Skeletal muscle tissue (tissue), 4 donors: ENCODE data around the gene ELP1. TPM values are rescaled to one million over a fixed set of nuclear protein-coding genes. Genes with fewer than 3 reads are reported as not detected.
"Not testable (repeated sequence)": the region's sequence is repeated elsewhere in the genome, so short reads cannot be mapped to it uniquely, and the experiment has no call there.

Source experiments
- H3K27ac ChIP-seq: one replicate; pipeline ENCODE4 v1.7.0; 2013; ENCODE audit warnings: mild to moderate bottlenecking, low read depth, low read length, inconsistent platforms
- H3K27me3 ChIP-seq, 3 donors: one replicate each; pipeline ENCODE4 v1.7.0; 2013; ENCODE audit warnings: low read length in 3 of 3; ENCODE audit not compliant: control insufficient read depth in 3 of 3, insufficient read depth in 3 of 3
- H3K36me3 ChIP-seq, 3 donors: one replicate each; pipeline ENCODE4 v1.7.0; 2013; ENCODE audit warnings: low read length in 3 of 3; ENCODE audit not compliant: control insufficient read depth in 3 of 3, insufficient read depth in 3 of 3
- H3K4me1 ChIP-seq, 3 donors: one replicate each; pipeline ENCODE4 v1.7.0; 2013; ENCODE audit warnings: low read length in 3 of 3, mild to moderate bottlenecking in 3 of 3; ENCODE audit not compliant: control insufficient read depth in 3 of 3, insufficient read depth in 3 of 3
- H3K4me3 ChIP-seq, 3 donors: one replicate each; pipeline ENCODE4 v1.7.0; 2013; ENCODE audit warnings: low read length in 3 of 3
- H3K9ac ChIP-seq, 3 donors: one replicate each; pipeline ENCODE4 v1.7.0; 2013; ENCODE audit warnings: low read length in 3 of 3, mild to moderate bottlenecking in 3 of 3, moderate library complexity in 2 of 3, low read depth in 1 of 3
- H3K9me3 ChIP-seq, 3 donors: one replicate each; pipeline ENCODE4 v1.7.0; 2013; ENCODE audit warnings: low read length in 3 of 3; ENCODE audit not compliant: control insufficient read depth in 3 of 3
- total RNA-seq: library from RNA; depleted of rRNA; stranded (reverse); fragments of >200 nt; gene quantifications from one replicate; pipeline ENCODE4 v1.2.3, GENCODE V29; 2014
- donor health status: Osteomylitis.

Gene ELP1
- total RNA-seq, 1 donor from 2014 or later: 24.5 TPM

GRCh38 chr9:108937561-108938305 is 3.8 kb upstream of the ELP1 start:
- Histone ChIP-seq H3K9ac (no peak overlapping the region), H3K27ac (no peak overlapping the region), H3K27me3 (no peaks in the 10 kb centered on the region), H3K4me1 (peaks cover 11 to 29% (median 13%) of the 10 kb centered on the region in 3 donors), H3K36me3 (peaks cover 6 to 20% (median 15%) of the 10 kb centered on the region in 3 donors), H3K4me3 (no peak overlapping the region), H3K9me3 (no peaks in the 10 kb centered on the region)

GRCh38 chr9:108934323-108934893 is 484 bp upstream of the ELP1 start, which contains the start of gene ABITRAM:
TSS of gene ABITRAM (plus strand) at chr9:108934400. CDS start at chr9:108934487, 87 bp downstream.
- Histone ChIP-seq H3K9ac (peak within 1 kb of the TSS; percentile 92 to 96 (median 93)), H3K27ac (peak within 1 kb of the TSS; percentile 84), H3K4me1 (peaks cover 14 to 33% (median 16%) of the 10 kb centered on the region in 3 donors), H3K4me3 (peak within 1 kb of the TSS; percentile 99), H3K9me3 (no peaks in the 10 kb centered on the region), H3K36me3 (peaks cover under 1 to 3% (median 2%) of the 10 kb centered on the region in 3 donors), H3K27me3 (no peaks in the 10 kb centered on the region)

GRCh38 chr9:108933231-108933717 is 650 bp downstream of the ELP1 start:
- peaks cover 0 to 9% (median 5%) of the 10 kb centered on the region in 3 donors for H3K36me3 ChIP-seq
- H3K27ac ChIP-seq: peak overlapping the region; percentile 84
- H3K4me1 ChIP-seq: peaks cover 14 to 33% (median 16%) of the 10 kb centered on the region in 3 donors
- H3K9me3 ChIP-seq: no peaks in the 10 kb centered on the region
- H3K4me3 ChIP-seq: peak overlapping the region; percentile 99
- H3K9ac ChIP-seq: peak overlapping the region; percentile 92 to 96 (median 93)
- H3K27me3 ChIP-seq: no peaks in the 10 kb centered on the region

- Histone ChIP-seq H3K27ac (no peak overlapping the region), H3K27me3 (no peaks in the 10 kb centered on the region), H3K9me3 (no peaks in the 10 kb centered on the region), H3K4me3 (no peak overlapping the region), H3K4me1 (peaks cover 8 to 11% (median 8%) of the 10 kb centered on the region in 3 donors), H3K36me3 (peaks cover 14 to 52% (median 43%) of the 10 kb centered on the region in 3 donors), H3K9ac (no peak overlapping the region)
These were observed 5.5 kb downstream of the ELP1 start for GRCh38 chr9:108928386-108928785.

GRCh38 chr9:108924466-108924865 is 9.5 kb downstream of the ELP1 start:
- no peaks in the 10 kb centered on the region for H3K27me3 ChIP-seq
- H3K4me1 ChIP-seq: no peaks in the 10 kb centered on the region
- H3K9ac ChIP-seq: no peak overlapping the region
- H3K4me3 ChIP-seq: no peak overlapping the region
- peaks cover 18 to 81% (median 65%) of the 10 kb centered on the region in 3 donors for H3K36me3 ChIP-seq
- H3K27ac ChIP-seq: no peak overlapping the region
- H3K9me3 ChIP-seq: no peaks in the 10 kb centered on the region

- Histone ChIP-seq H3K36me3 (peaks cover 26 to 71% (median 64%) of the 10 kb centered on the region in 3 donors), H3K4me1 (no peaks in the 10 kb centered on the region), H3K27ac (no peak overlapping the region), H3K9ac (no peak overlapping the region), H3K27me3 (no peaks in the 10 kb centered on the region), H3K4me3 (no peak overlapping the region), H3K9me3 (no peaks in the 10 kb centered on the region)
These were observed 12.7 kb downstream of the ELP1 start for GRCh38 chr9:108921200-108921599.

- H3K27me3 ChIP-seq, H3K9ac ChIP-seq, H3K27ac ChIP-seq, H3K4me3 ChIP-seq, H3K9me3 ChIP-seq, H3K4me1 ChIP-seq: not testable (repeated sequence)
- H3K36me3 ChIP-seq: peaks cover 26 to 71% (median 56%) of the 10 kb centered on the region in 3 donors
These were observed 13.5 kb downstream of the ELP1 start for GRCh38 chr9:108920401-108920800.

- H3K9me3 ChIP-seq: no peaks in the 10 kb centered on the region
- H3K27ac ChIP-seq: no peak overlapping the region
- no peak overlapping the region for H3K9ac ChIP-seq
- H3K27me3 ChIP-seq: no peaks in the 10 kb centered on the region
- H3K36me3 ChIP-seq: peaks cover 21 to 67% (median 52%) of the 10 kb centered on the region in 3 donors
- no peaks in the 10 kb centered on the region for H3K4me1 ChIP-seq
- H3K4me3 ChIP-seq: no peak overlapping the region
These were observed 14.4 kb downstream of the ELP1 start for GRCh38 chr9:108919517-108919916.

- peaks cover 34 to 69% (median 51%) of the 10 kb centered on the region in 3 donors for H3K36me3 ChIP-seq
- H3K4me1 ChIP-seq: no peaks in the 10 kb centered on the region
- H3K4me3 ChIP-seq: no peak overlapping the region
- no peaks in the 10 kb centered on the region for H3K27me3 ChIP-seq
- no peaks in the 10 kb centered on the region for H3K9me3 ChIP-seq
- no peak overlapping the region for H3K9ac ChIP-seq
- no peak overlapping the region for H3K27ac ChIP-seq
These were observed 20.5 kb downstream of the ELP1 start for GRCh38 chr9:108913391-108913790.

GRCh38 chr9:108911820-108912219 is 22.1 kb downstream of the ELP1 start:
- Histone ChIP-seq H3K9ac (no peak overlapping the region), H3K4me1 (no peaks in the 10 kb centered on the region), H3K36me3 (peaks cover 37 to 74% (median 55%) of the 10 kb centered on the region in 3 donors), H3K4me3 (no peak overlapping the region), H3K27ac (no peak overlapping the region), H3K27me3 (no peaks in the 10 kb centered on the region), H3K9me3 (no peaks in the 10 kb centered on the region)
